ENCODE results near the gene ARHGEF33. TPM values are rescaled to one million over a fixed set of nuclear protein-coding genes. Genes with fewer than 3 reads are reported as not detected.

Gene ARHGEF33
- total and polyA plus RNA-seq, 2 of the 13 experiments (the other 11 are each of a cell fraction or from before 2014, with no cell fraction given): 0.04 TPM; not detected in 1

GRCh38 chr2:38981670-38982357 is 92.1 kb downstream of the ARHGEF33 start (continued):
- TF ChIP-seq MYPOP (CRISPR knock-in tag; IDR thresholded peaks at IDR 0.05) (peak; percentile 35; the same call in 1 of the 2 replicates), ZNF501 (CRISPR knock-in tag; IDR thresholded peaks at IDR 0.05) (no peak), SNAPC5 (CRISPR knock-in tag; IDR thresholded peaks at IDR 0.05; ENCODE audit: borderline replicate concordance) (0 out of 2 replicates have a peak, but pooled peaks have one; percentile 29), YEATS4 (CRISPR knock-in tag; IDR thresholded peaks at IDR 0.05; ENCODE audit: borderline replicate concordance) (no peak), ATF4 (CRISPR knock-in tag; IDR thresholded peaks at IDR 0.05) (peak in 1 of 2 experiments; percentile 36; a peak in 1 of 4 replicates), E2F5 (CRISPR knock-in tag; conservative IDR thresholded peaks at IDR 0.05) (no peak), ZNF343 (CRISPR knock-in tag; IDR thresholded peaks at IDR 0.05) (no peak), RXRA (CRISPR knock-in tag; IDR thresholded peaks at IDR 0.05) (no peak), PCBP1 (IDR thresholded peaks at IDR 0.05; ENCODE audit: borderline replicate concordance, low read depth, low read length) (no peak), RFX5 (IDR thresholded peaks at IDR 0.05; ENCODE audit: low read depth, low read length) (no peak), ZNF264 (CRISPR knock-in tag; IDR thresholded peaks at IDR 0.05) (0 out of 2 replicates have a peak, but pooled peaks have one; percentile 20), MNT (IDR thresholded peaks at IDR 0.05) (no peak), AFF4 (CRISPR knock-in tag; IDR thresholded peaks at IDR 0.05) (no peak), TBX2 (CRISPR knock-in tag; IDR thresholded peaks at IDR 0.05; ENCODE audit: borderline replicate concordance) (peak; percentile 88), GTF2F1 (IDR thresholded peaks at IDR 0.05; ENCODE audit: low read length) (no peak), DMAP1 (CRISPR knock-in tag; IDR thresholded peaks at IDR 0.05) (no peak), ZNF468 (CRISPR knock-in tag; IDR thresholded peaks at IDR 0.05) (no peak), GATAD2A (CRISPR knock-in tag; IDR thresholded peaks at IDR 0.05) (peak; percentile 91), IRF9 (CRISPR knock-in tag; IDR thresholded peaks at IDR 0.05; ENCODE audit: borderline replicate concordance) (no peak)
